IPS-18c (cell line): ENCODE measurements around the gene LGR6.

Experiments used
- H3K4me3 ChIP-seq: 2 replicates; pipeline ENCODE4 v1.7.0; 2013; ENCODE audit warnings: low read depth, mild to moderate bottlenecking, low read length, moderate library complexity; ENCODE audit not compliant: insufficient read depth
- H3K9me3 ChIP-seq: one replicate; pipeline ENCODE4 v1.6.1; 2013; ENCODE audit warnings: mild to moderate bottlenecking, low read length, moderate library complexity; ENCODE audit not compliant: control insufficient read depth, insufficient read depth

LGR6 gene

GRCh38 chr1:202241376-202242079 is 47.9 kb downstream of the LGR6 start:
- no peak overlapping the region for H3K4me3 ChIP-seq
- no peaks in the 10 kb centered on the region for H3K9me3 ChIP-seq

GRCh38 chr1:202242080-202242419 is 48.5 kb downstream of the LGR6 start:
- H3K4me3 ChIP-seq, result no peak overlapping the region
- H3K9me3 ChIP-seq, result no peaks in the 10 kb centered on the region

GRCh38 chr1:202243006-202243405 is 49.4 kb downstream of the LGR6 start:
- H3K9me3 ChIP-seq, result no peaks in the 10 kb centered on the region
- no peak overlapping the region for H3K4me3 ChIP-seq

DNA sequence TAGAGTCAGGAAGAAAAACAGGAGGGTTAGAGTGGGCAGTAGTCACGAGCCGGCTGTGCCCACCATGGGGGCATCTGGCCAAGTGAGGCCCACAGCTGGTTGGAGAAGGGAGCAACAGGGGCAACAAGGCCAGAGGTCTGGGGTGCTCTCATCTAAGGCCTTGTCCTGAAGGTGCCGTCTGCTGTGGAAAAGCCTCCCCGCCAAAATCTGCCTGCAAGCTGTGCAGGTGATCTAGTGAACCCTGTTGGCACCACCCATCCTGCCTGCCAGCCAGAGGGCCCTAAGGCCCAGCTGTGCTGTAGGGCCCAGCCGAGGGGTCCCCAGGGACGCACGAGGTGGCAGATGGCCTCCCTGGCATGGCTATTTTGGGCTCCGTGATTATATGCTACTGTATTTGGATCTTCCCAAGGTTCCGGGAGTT is 51.3 kb downstream of the LGR6 start:
- H3K9me3 ChIP-seq, result no peaks in the 10 kb centered on the region
- no peak overlapping the region for H3K4me3 ChIP-seq

GRCh38 chr1:202245391-202245790 is 51.8 kb downstream of the LGR6 start:
- H3K9me3 ChIP-seq, result no peaks in the 10 kb centered on the region
- H3K4me3 ChIP-seq, result no peak overlapping the region

DNA sequence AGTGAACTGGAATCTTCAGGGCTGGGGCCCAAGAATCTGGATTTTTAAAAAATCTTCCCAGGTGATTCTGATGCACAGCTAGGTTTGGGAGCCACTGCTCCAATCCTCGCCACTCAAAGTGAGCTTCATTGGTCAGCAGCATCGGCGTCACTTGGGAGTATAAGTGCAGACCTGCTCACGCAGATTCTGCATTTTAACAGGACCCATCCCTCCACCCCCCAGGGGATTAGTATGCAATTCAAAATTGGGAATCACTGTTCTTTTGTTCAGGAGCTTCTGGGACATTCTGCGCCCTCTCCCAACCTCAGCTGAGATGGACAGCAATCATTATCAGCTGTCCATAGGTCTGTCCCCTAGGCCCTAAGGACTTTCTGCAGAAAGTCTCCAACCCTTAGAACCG is 53.5 kb downstream of the LGR6 start:
- Histone ChIP-seq H3K4me3 (no peak overlapping the region), H3K9me3 (peaks cover 2% of the 10 kb centered on the region)

DNA sequence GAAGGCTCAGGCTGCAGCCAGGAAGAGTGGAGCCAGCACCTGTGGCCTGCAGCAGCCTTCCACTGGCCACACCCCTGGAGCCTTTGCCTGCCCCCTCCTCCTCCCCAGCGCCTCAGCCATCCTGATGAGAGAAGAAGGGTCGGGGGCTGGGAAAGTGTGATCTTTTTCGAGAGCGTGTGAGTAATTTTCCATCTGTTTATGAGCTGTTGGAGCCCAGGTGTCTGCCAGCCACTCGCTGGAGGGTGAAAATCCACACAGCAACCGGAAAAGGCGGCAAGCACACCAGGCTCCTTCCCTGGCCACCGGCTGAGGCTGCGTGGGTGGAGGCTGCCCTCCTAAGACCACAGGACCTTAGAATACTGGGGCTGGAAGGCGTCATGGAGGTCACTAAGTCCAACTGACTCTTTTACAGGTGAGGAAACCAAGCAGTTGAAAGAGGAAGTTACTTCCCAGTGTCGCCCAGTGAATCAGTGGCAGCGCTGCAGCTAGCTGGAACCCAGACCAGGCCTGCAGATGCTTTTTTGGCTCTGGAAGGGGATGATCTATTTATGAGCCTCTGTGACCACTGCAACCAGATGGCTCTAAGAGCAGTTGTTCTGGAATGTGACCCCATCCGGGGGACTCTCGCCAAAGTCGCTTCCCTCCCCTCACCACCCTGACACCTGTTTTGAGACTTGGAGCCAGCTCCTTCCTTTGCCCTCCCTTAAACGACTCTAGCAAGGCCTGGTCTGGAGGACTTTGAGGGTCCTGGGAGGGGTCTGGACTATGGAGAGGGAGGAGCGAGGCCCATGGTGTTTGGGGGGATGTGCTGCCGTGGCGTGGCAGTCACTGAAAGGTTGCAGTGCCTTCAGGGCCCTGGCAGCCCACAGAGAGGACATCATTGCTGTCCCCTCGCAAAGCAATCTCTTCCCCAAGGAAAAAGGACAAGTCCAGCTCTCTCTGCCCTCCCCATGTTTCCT is 54.5 kb downstream of the LGR6 start:
- Histone ChIP-seq H3K9me3 (peaks cover 2% of the 10 kb centered on the region), H3K4me3 (peak overlapping the region; percentile 3; the same call in 1 of the 2 replicates)

DNA sequence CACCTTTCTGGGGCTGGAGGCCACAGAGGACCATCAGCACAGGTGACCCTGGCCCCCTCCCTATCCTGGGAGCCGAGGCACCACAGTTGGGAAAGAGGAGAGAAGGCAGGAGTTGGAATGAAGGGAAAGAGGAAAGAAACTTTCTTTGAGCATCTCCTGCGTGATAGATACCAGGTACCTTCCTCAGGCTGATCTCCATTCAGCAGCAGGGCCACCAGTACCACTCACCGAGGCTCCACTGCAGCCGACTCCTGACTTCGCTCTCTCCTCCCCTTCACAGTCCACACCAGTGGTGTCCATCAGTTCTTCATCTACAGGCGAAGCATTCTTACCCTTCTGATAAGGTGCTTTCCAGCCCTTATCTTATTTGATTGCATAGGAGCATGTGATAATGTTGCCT is 55.3 kb downstream of the LGR6 start:
- Histone ChIP-seq H3K4me3 (no peak overlapping the region), H3K9me3 (peaks cover 2% of the 10 kb centered on the region)

GRCh38 chr1:202249436-202249835 is 55.8 kb downstream of the LGR6 start:
- peaks cover 2% of the 10 kb centered on the region for H3K9me3 ChIP-seq

GRCh38 chr1:202249846-202250245 is 56.2 kb downstream of the LGR6 start:
- peaks cover 2% of the 10 kb centered on the region for H3K9me3 ChIP-seq
- H3K4me3 ChIP-seq, result no peak overlapping the region

More at GRCh38 chr1:202249436-202249835, 55.8 kb downstream of the LGR6 start:
- no peak overlapping the region for H3K4me3 ChIP-seq

- H3K4me3 ChIP-seq, result no peak overlapping the region
- H3K9me3 ChIP-seq, result peaks cover 2% of the 10 kb centered on the region
Measured at GRCh38 chr1:202250982-202251381, 57.4 kb downstream of the LGR6 start.

DNA sequence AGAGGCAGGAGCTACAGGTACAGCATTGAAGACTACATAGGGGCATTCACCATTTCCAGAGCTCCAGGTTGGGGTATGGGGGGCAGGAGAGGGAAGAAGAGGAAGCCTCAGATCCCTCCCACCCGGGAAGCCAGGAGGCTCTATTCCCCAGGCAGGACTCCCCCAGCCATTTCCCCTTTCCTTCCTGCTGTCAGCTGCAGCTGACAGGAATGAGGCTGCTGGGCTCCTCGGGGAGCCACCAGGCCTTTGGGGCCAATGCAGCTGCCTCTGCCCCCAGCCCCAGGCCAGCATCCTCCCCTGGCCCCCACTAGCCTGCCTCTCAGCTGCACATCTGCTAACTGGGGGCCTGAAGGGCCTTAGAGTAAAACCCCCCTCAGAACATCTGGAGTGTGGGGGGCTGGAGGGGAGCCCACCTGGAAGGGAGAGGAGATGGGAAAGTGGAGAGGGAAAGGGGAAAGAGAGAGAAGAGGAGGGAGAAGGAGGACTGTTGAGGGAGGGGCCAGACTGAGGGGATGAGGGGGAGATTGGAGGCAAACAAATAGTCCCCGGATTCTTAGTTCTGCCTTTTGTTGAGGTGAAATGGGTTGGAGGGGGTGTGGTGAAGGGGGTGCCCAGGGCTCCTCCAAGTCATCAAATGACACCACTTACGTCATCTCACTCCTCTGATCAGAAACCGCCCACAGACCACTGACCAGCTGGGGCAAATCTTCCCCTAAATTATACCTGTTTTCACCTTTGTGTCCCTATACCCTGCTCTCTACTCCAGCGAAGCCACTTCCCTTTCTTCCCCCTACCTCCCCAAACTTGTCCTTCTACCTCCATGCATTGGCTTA is 58.0 kb downstream of the LGR6 start:
- H3K9me3 ChIP-seq, result peaks cover 2% of the 10 kb centered on the region
- H3K4me3 ChIP-seq, result no peak overlapping the region

- peaks cover 2% of the 10 kb centered on the region for H3K9me3 ChIP-seq
- H3K4me3 ChIP-seq, result no peak overlapping the region
Measured at GRCh38 chr1:202252271-202252670, 58.7 kb downstream of the LGR6 start.

GRCh38 chr1:202254454-202255252 is 61.1 kb downstream of the LGR6 start:
- Histone ChIP-seq H3K4me3 (no peak overlapping the region), H3K9me3 (peaks cover 2% of the 10 kb centered on the region)

DNA sequence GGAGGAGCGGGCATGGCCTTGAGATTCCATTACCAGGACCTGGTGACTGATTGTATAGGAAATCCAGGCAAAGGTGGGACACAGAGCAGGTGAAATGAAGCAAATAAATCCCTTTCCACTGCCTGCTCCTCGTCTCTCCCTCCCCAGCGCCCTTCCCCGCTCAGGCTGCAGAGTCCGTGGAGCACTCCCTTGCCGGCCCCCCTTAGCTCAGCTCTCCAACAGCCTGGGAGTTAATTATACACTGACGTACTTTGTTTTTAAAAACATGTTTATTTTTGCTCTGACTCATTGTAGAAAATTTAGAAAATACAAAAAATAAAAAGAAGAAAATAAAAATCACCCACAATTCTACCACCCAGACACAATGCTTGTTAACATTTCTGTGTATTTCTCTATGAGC is 61.7 kb downstream of the LGR6 start:
- Histone ChIP-seq H3K4me3 (no peak overlapping the region), H3K9me3 (peaks cover 2% of the 10 kb centered on the region)

GRCh38 chr1:202259705-202260104 is 66.1 kb downstream of the LGR6 start:
- H3K9me3 ChIP-seq, result no peaks in the 10 kb centered on the region
- H3K4me3 ChIP-seq, result no peak overlapping the region
